ENCODE results near the gene SPAG6. TPM values are rescaled to one million over a fixed set of nuclear protein-coding genes. Genes with fewer than 3 reads are reported as not detected.

The SPAG6 gene
- total RNA-seq, 1 donor from 2014 or later = not detected

GRCh38 chr10:22323538-22324305, 21.6 kb upstream of the SPAG6 start:
- DNase-seq (ENCODE audit: low read depth) (no peak), FAIRE-seq (no peak)
- Histone ChIP-seq H3K27me3 (ENCODE audit: control insufficient read depth, insufficient read depth, low read length) (peaks cover 17% of the 10 kb centered on the region), H3K36me3 (ENCODE audit: control insufficient read depth, insufficient read depth, low read length) (no peaks in the 10 kb centered on the region), H3K4me3 (ENCODE audit: low read depth, low read length) (no peak overlapping the region)
- TF ChIP-seq CTCF (IDR thresholded peaks at IDR 0.05; ENCODE audit: insufficient read depth, low read length, severe bottlenecking) = no peak

GRCh38 chr10:22324413-22324812, 20.9 kb upstream of the SPAG6 start:
- Histone ChIP-seq H3K27me3 (ENCODE audit: control insufficient read depth, insufficient read depth, low read length) (peaks cover 17% of the 10 kb centered on the region), H3K36me3 (ENCODE audit: control insufficient read depth, insufficient read depth, low read length) (peaks cover 2% of the 10 kb centered on the region), H3K4me3 (ENCODE audit: low read depth, low read length) (no peak overlapping the region)
- DNase-seq (ENCODE audit: low read depth) (no peak), FAIRE-seq (no peak)
- no peak for TF ChIP-seq CTCF (IDR thresholded peaks at IDR 0.05; ENCODE audit: insufficient read depth, low read length, severe bottlenecking)

GRCh38 chr10:22324893-22325271, 20.4 kb upstream of the SPAG6 start:
- TF ChIP-seq CTCF (IDR thresholded peaks at IDR 0.05; ENCODE audit: insufficient read depth, low read length, severe bottlenecking) = no peak
- Histone ChIP-seq H3K27me3 (ENCODE audit: control insufficient read depth, insufficient read depth, low read length) (peaks cover 17% of the 10 kb centered on the region), H3K36me3 (ENCODE audit: control insufficient read depth, insufficient read depth, low read length) (peaks cover 2% of the 10 kb centered on the region), H3K4me3 (ENCODE audit: low read depth, low read length) (peak overlapping the region; percentile 51)
- FAIRE-seq (no peak), DNase-seq (ENCODE audit: low read depth) (no peak)

- H3K36me3 ChIP-seq (ENCODE audit: control insufficient read depth, insufficient read depth, low read length) = peaks cover 2% of the 10 kb centered on the region
- no peak for TF ChIP-seq CTCF (IDR thresholded peaks at IDR 0.05; ENCODE audit: insufficient read depth, low read length, severe bottlenecking)
- FAIRE-seq (no peak), DNase-seq (ENCODE audit: low read depth) (no peak)
- H3K4me3 ChIP-seq (ENCODE audit: low read depth, low read length) = peak overlapping the region; percentile 51
- H3K27me3 ChIP-seq (ENCODE audit: control insufficient read depth, insufficient read depth, low read length) = peaks cover 17% of the 10 kb centered on the region
Measured at GRCh38 chr10:22325272-22326144, 19.8 kb upstream of the SPAG6 start.

- Histone ChIP-seq H3K36me3 (ENCODE audit: control insufficient read depth, insufficient read depth, low read length) (peaks cover 2% of the 10 kb centered on the region), H3K27me3 (ENCODE audit: control insufficient read depth, insufficient read depth, low read length) (peaks cover 17% of the 10 kb centered on the region), H3K4me3 (ENCODE audit: low read depth, low read length) (peak overlapping the region; percentile 51)
- DNase-seq (ENCODE audit: low read depth) (no peak), FAIRE-seq (no peak)
- TF ChIP-seq CTCF (IDR thresholded peaks at IDR 0.05; ENCODE audit: insufficient read depth, low read length, severe bottlenecking) = no peak
Measured at GRCh38 chr10:22326145-22326702, 19.1 kb upstream of the SPAG6 start.
